MM.1S (cell line): Measurements from ENCODE around the gene KCNQ4.
A peak's percentile ranks its signal among the peaks of the same experiment; 100 is the strongest.

Experiments used
- DNase-seq: peaks from one replicate; pipeline ENCODE4 v3.0.0-alpha.2; 2015
- H2AFZ ChIP-seq: fragments of 300-600 bp; sonication (generic); 2 replicates; pipeline ENCODE4 v1.6.0; 2016; ENCODE audit warnings: antibody characterized with exemption, low read length
- H3F3A ChIP-seq: fragments of 300-600 bp; sonication (generic); 2 replicates; pipeline ENCODE4 v1.6.1; 2016; ENCODE audit warnings: mild to moderate bottlenecking, antibody characterized with exemption, low read length, moderate library complexity, mixed read lengths; ENCODE audit not compliant: insufficient read depth
- H3K27ac ChIP-seq: fragments of 300-600 bp; sonication (generic); 2 replicates; pipeline ENCODE4 v1.5.1; 2016; ENCODE audit warnings: mild to moderate bottlenecking, low read length
- H3K27me3 ChIP-seq: fragments of 300-600 bp; sonication (generic); replicated peaks from 2 replicates; pipeline ENCODE4 v1.6.0; 2016; ENCODE audit warnings: low read length; ENCODE audit not compliant: insufficient read depth
- H3K36me3 ChIP-seq: fragments of 300-600 bp; sonication (generic); replicated peaks from 2 replicates; pipeline ENCODE4 v1.6.1; 2016; ENCODE audit warnings: mild to moderate bottlenecking, low read length, mixed read lengths; ENCODE audit not compliant: insufficient read depth
- H3K4me1 ChIP-seq: fragments of 300-600 bp; sonication (generic); 2 replicates; pipeline ENCODE4 v1.6.1; 2016; ENCODE audit warnings: low read length, mixed read lengths
- H3K4me2 ChIP-seq: fragments of 300-600 bp; sonication (generic); 2 replicates; pipeline ENCODE4 v1.6.0; 2016; ENCODE audit warnings: low read depth, low read length
- H3K4me3 ChIP-seq: fragments of 300-600 bp; sonication (generic); 2 replicates; pipeline ENCODE4 v1.5.1; 2016; ENCODE audit warnings: low read length, mixed read lengths
- H3K79me2 ChIP-seq: fragments of 300-600 bp; sonication (generic); 2 replicates; pipeline ENCODE4 v1.6.1; 2016; ENCODE audit warnings: mixed run types, low read length, mixed read lengths
- H3K9ac ChIP-seq: fragments of 300-600 bp; sonication (generic); 2 replicates; pipeline ENCODE4 v1.6.1; 2016; ENCODE audit warnings: low read length, mixed read lengths
- H3K9me2 ChIP-seq: fragments of 300-600 bp; sonication (generic); replicated peaks from 2 replicates; pipeline ENCODE4 v1.6.1; 2016; ENCODE audit warnings: mild to moderate bottlenecking, low read length, mixed read lengths; ENCODE audit not compliant: insufficient read depth
- H3K9me3 ChIP-seq: fragments of 300-600 bp; sonication (generic); replicated peaks from 2 replicates; pipeline ENCODE4 v1.6.1; 2016; ENCODE audit warnings: mild to moderate bottlenecking, low read length, mixed read lengths; ENCODE audit not compliant: insufficient read depth
- H4K20me1 ChIP-seq: fragments of 300-600 bp; sonication (generic); 2 replicates; pipeline ENCODE4 v1.6.1; 2016; ENCODE audit warnings: mild to moderate bottlenecking, low read length, moderate library complexity, mixed read lengths; ENCODE audit not compliant: insufficient read depth
- CTCF ChIP-seq: fragments of 300-600 bp; sonication (generic); IDR thresholded peaks from 2 replicates; pipeline ENCODE4 v1.5.1; 2016; ENCODE audit warnings: antibody characterized with exemption, low read length, mixed read lengths
- EZH2 ChIP-seq: fragments of 300-600 bp; sonication (generic); optimal IDR thresholded peaks from 2 replicates; pipeline ENCODE3; 2017; ENCODE audit warnings: low read depth, mild to moderate bottlenecking, antibody characterized with exemption, low read length, mixed read lengths
- EZH2phosphoT487 ChIP-seq: fragments of 300-600 bp; sonication (generic); IDR thresholded peaks from 2 replicates; pipeline ENCODE4 v1.6.1; 2018; ENCODE audit warnings: antibody characterized with exemption, low read length

Gene KCNQ4

GRCh38 chr1:40774266-40774998, 9.2 kb upstream of the KCNQ4 start:
- Histone ChIP-seq H3K4me1 (no peaks in the 10 kb centered on the region), H3K9me2 (no peaks in the 10 kb centered on the region), H3K79me2 (no peaks in the 10 kb centered on the region), H3K27me3 (no peaks in the 10 kb centered on the region), H2AFZ (no peak overlapping the region), H3K4me2 (no peak overlapping the region), H3K27ac (no peak overlapping the region), H4K20me1 (no peaks in the 10 kb centered on the region), H3F3A (no peaks in the 10 kb centered on the region), H3K9ac (no peak overlapping the region), H3K9me3 (no peaks in the 10 kb centered on the region), H3K36me3 (no peaks in the 10 kb centered on the region), H3K4me3 (no peak overlapping the region)
- TF ChIP-seq EZH2 (no peak), CTCF (peak; percentile 89)
- DNase-seq = peak; percentile 38

GRCh38 chr1:40776236-40777072, 7.1 kb upstream of the KCNQ4 start:
- Histone ChIP-seq H3K27me3 (no peaks in the 10 kb centered on the region), H3K4me1 (no peaks in the 10 kb centered on the region), H3F3A (no peaks in the 10 kb centered on the region), H3K36me3 (no peaks in the 10 kb centered on the region), H3K4me2 (no peak overlapping the region), H3K4me3 (no peak overlapping the region), H2AFZ (no peak overlapping the region), H3K27ac (no peak overlapping the region), H3K9me2 (no peaks in the 10 kb centered on the region), H3K79me2 (no peaks in the 10 kb centered on the region), H3K9me3 (no peaks in the 10 kb centered on the region), H4K20me1 (no peaks in the 10 kb centered on the region), H3K9ac (no peak overlapping the region)
- TF ChIP-seq EZH2 (no peak), EZH2phosphoT487 (no peak), CTCF (no peak)
- DNase-seq = no peak

GRCh38 chr1:40777224-40777970, 6.2 kb upstream of the KCNQ4 start:
- H3K36me3 ChIP-seq = no peaks in the 10 kb centered on the region
- H3K4me1 ChIP-seq = no peaks in the 10 kb centered on the region
- no peak overlapping the region for H2AFZ ChIP-seq
- H3K9me3 ChIP-seq = no peaks in the 10 kb centered on the region
- TF ChIP-seq EZH2phosphoT487 = no peak
- no peak for TF ChIP-seq CTCF
- TF ChIP-seq EZH2 = no peak
- H4K20me1 ChIP-seq = no peaks in the 10 kb centered on the region
- H3K9me2 ChIP-seq = no peaks in the 10 kb centered on the region
- no peak overlapping the region for H3K4me3 ChIP-seq
- no peak overlapping the region for H3K27ac ChIP-seq
- no peak overlapping the region for H3K9ac ChIP-seq
- H3F3A ChIP-seq = no peaks in the 10 kb centered on the region
- no peaks in the 10 kb centered on the region for H3K27me3 ChIP-seq
- DNase-seq = no peak
- no peaks in the 10 kb centered on the region for H3K79me2 ChIP-seq
- no peak overlapping the region for H3K4me2 ChIP-seq
